HG03095 (cell line): ENCODE data around the gene TNIP1.

Experiments
- ATAC-seq: cut with Tn5 transposase; IDR thresholded peaks from one replicate; pipeline ENCODE4 v1.9.1; 2021; ENCODE audit warnings: moderate library complexity; ENCODE audit not compliant: unreplicated experiment

TNIP1 gene

DNA sequence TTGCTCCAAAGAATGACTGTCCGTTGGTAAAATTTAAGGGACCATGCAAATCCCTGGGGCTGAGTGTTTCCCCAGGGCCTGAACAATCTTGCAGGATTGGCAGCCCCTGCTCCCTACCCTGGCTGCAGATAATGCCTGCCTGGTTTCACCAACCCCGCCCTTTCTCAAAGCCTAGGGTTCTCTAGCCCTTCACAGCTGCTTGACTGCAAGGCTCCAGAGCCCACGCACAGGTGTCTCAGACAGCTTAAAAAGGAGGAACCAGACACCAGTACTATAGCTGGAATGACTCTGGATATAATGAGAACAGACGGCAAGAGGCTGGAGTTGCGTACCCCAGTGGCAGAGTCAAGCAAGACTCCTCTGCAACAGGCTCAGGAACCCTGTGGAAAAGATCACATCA, 25.2 kb upstream of the TNIP1 start:
- ATAC-seq = no peak

- no peak for ATAC-seq
Measured at GRCh38 chr5:151105561-151105960, 24.7 kb upstream of the TNIP1 start.

- no peak for ATAC-seq
Measured at GRCh38 chr5:151104795-151105194, 24.0 kb upstream of the TNIP1 start.

- no peak for ATAC-seq
Measured at GRCh38 chr5:151101746-151102145, 20.9 kb upstream of the TNIP1 start.

GRCh38 chr5:151101151-151101550, 20.3 kb upstream of the TNIP1 start:
- no peak for ATAC-seq

DNA sequence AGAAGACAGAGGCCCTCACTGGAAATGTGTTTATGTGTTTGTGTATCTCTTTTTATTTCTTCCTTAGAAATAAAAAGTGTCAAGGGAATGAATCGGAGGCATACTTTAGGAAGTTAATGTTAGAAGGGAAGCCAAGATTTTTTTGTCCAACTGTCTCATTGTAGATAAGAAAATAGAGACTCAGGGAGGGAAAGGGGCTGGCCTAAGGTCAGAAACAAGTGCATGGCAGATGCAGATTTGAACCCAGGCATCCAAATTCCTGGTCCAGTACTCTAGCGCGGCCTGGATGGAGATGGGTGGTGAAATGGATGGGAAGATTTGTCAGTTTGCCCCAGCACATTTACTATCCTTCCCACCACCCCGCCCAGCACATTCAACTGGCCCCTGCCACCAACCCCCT, 19.8 kb upstream of the TNIP1 start:
- no peak for ATAC-seq

- ATAC-seq = no peak
Measured at GRCh38 chr5:151098768-151099121, 17.9 kb upstream of the TNIP1 start.

DNA sequence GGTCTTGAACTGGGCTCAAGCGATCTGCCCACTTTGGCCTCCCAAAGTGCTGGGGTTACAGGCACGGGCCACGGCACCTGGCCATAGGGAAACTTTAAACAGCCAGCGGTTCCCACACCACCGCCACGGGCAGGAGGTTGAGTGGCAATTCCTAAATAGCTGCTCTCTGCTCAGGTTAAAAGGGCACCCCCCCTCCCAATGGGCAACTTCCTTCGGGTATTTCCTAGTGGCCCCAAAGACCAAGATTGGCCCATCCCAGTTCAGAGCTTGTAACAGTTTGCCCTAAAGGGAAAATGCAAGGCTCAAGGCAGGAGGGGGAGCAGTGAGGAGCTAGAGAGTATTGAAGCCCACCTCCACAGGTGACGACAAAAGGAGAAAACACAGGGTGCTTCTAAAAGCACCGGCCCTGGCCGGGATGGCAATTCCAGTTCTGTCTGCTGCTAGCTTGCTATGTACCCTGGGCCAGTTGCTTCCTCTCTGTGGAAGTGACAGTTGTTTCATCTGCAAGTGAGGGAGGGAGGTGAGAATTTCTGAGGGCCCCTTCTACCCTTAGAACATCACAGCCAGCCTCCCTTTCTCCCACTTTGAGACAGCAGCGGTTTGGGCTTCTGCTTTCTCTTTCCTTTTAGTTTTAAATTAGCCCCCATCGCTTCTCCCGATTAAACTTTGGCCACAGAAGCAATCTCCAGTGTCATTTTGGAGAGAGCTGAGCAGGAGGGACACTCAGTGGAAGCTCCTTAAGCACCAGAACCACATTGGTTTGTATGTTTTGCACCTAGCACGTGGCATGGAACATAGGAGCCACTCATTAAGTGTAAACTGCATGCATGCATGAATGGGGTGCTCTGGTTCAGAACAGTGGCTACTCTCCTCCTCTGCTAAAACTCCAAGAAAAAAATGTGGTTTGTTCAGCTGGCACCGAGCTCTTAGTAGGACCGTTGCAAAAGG, 17.3 kb upstream of the TNIP1 start:
- ATAC-seq = peak; percentile 42

DNA sequence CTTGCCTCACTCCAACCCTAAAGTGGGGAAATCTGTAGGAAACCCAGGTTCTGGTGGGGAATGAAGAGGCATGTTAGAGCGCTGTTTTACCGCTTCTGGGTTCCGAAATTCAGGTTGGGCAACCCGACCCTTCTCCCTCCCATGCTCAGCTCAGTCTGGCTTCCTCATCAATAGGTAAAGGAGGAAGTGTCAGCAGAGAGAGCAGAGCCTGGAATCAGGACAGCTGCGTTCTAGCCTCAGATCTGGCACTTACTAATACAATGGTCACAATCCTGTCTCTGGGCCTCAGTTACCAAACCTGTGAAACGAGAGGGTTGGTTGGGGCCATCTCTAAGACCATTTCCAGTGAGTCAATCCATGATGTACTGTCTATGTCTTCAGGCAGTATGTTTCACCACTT, 16.2 kb upstream of the TNIP1 start:
- no peak for ATAC-seq

GRCh38 chr5:151096001-151096373, 15.2 kb upstream of the TNIP1 start:
- ATAC-seq = no peak

- no peak for ATAC-seq
Measured at GRCh38 chr5:151095341-151096000, 14.6 kb upstream of the TNIP1 start.

- ATAC-seq = no peak
Measured at GRCh38 chr5:151094852-151095245, 14.0 kb upstream of the TNIP1 start.

DNA sequence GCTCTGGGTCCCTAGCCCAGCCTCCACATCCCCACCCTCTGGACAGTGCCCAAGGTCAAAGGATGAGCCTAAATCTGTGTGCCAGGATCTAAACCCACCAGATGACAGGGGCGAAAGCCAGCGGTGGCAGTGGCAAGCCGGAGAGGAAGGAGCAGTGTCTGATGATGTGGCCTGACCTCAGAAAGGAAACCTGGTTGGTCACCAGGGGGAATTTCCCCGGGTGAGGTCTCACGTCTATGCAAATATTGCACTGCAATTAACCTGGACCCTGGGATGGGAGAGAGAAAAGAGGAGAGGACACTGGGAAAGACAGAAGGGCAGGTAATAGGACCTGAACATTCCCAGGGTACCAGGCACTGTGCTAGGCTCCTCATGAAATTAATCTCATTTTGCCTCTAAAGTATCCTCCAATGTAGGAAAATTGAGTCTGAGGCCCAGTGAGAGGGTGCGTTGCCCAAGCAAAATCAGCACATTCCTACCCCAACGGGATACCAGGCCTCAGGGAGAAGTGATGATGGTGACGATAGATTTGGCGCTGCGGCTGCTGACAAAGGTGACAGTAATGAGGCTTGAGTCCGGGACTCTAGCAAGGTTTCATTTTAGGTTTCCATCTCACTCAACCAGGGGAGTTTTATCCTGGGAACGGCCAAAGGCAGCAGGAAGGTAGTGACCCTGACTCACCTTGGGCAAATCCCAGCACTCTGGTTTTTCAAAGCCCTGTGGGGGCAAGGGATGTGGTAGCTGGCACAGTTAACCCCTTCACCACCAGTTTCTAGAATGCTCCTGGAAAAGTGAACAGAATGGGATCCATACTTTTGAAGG, 13.4 kb upstream of the TNIP1 start:
- peak; percentile 78 for ATAC-seq

GRCh38 chr5:151093476-151093889, 12.6 kb upstream of the TNIP1 start:
- peak; percentile 1 for ATAC-seq

DNA sequence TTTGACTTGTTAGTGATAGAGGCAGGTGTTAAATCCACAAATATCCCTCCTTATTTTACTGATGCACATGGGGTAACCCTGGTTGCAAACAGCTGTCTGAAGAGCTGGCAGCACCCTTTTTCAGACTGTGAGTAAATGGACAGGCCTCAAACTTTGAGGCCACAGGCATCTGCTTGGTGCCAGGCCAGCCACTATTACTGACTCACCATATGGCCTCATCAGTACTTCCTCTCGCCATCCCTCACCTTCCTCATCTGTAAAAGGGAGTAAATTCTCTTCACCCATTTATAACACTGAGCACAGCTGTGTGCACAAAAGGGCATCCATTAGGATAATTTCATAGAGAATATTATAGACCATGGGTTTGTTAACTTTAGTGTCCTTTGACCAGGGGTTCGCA, 11.9 kb upstream of the TNIP1 start:
- no peak for ATAC-seq

GRCh38 chr5:151089726-151090125, 8.9 kb upstream of the TNIP1 start:
- no peak for ATAC-seq

GRCh38 chr5:151088986-151089385, 8.2 kb upstream of the TNIP1 start:
- no peak for ATAC-seq

DNA sequence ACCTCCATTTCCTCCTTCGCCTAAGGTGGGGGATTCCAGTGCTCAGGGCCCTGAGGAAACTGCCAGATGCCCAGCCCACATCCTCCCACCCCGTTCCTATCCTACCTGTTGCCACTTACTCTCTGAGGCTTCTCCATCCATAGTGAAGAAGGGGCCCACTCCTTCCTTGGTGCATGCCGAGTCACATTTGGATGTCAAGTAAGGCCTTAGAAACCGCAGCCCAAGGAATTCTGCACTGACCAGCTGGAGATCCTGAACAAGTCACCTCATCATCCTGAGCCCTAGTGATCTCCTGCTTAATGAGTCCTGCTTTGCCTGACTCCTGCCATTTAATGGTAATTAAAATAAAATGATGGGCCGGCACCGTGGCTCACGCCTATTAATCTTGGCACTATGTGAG, 6.7 kb upstream of the TNIP1 start:
- no peak for ATAC-seq

- ATAC-seq = peak; percentile 81
Measured at GRCh38 chr5:151086905-151087360, 6.1 kb upstream of the TNIP1 start.

GRCh38 chr5:151086192-151086869, 5.5 kb upstream of the TNIP1 start:
- no peak for ATAC-seq

- ATAC-seq = no peak
Measured at GRCh38 chr5:151085517-151086041, 4.7 kb upstream of the TNIP1 start.
